Measurements from ENCODE around the gene PIK3R1.
"Not testable (repeated sequence)": the region's sequence is repeated elsewhere in the genome, so short reads cannot be mapped to it uniquely, and the experiment has no call there.

The PIK3R1 gene

GRCh38 chr5:68227532-68228160, 12.1 kb downstream of the PIK3R1 start:
- H3K36me3 Mint-ChIP-seq (ENCODE audit: low read depth) = peaks cover 49% of the 10 kb centered on the region
- H3K27me3 Mint-ChIP-seq = no peaks in the 10 kb centered on the region
- H3K4me1 Mint-ChIP-seq (ENCODE audit: low read depth) = peaks cover 94% of the 10 kb centered on the region
- H3K4me3 Mint-ChIP-seq = peak overlapping the region; percentile 4
- no peaks in the 10 kb centered on the region for H3K9me3 Mint-ChIP-seq
- H3K27ac Mint-ChIP-seq = no peak overlapping the region

GRCh38 chr5:68229416-68229815, 13.9 kb downstream of the PIK3R1 start:
- Mint-ChIP-seq H3K4me1 (ENCODE audit: low read depth) (peaks cover 91% of the 10 kb centered on the region), H3K4me3 (no peak overlapping the region), H3K36me3 (ENCODE audit: low read depth) (peaks cover 47% of the 10 kb centered on the region), H3K9me3 (no peaks in the 10 kb centered on the region), H3K27ac (no peak overlapping the region), H3K27me3 (no peaks in the 10 kb centered on the region)

DNA sequence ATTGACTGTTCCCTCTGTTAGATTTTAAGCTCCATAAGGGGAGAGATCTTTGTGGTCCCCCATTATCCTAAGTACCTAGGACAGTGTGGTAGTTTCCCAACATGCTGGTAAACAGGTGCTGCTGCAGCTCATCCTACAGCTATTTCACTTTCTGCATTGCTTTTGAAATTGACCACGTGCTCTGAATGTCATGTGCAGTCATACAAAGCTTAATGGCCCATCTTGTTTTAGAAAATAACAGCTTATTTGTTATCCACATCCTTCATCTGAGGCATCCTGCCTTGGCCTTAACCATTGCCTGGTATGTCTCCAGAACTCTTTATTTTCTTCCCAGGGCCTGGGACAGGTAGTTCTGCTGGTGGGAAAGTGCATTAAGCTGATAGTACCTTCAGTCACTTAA, 14.7 kb downstream of the PIK3R1 start:
- Mint-ChIP-seq H3K4me3 (no peak overlapping the region), H3K4me1 (ENCODE audit: low read depth) (peaks cover 86% of the 10 kb centered on the region), H3K9me3 (no peaks in the 10 kb centered on the region), H3K27ac (no peak overlapping the region), H3K36me3 (ENCODE audit: low read depth) (peaks cover 43% of the 10 kb centered on the region), H3K27me3 (no peaks in the 10 kb centered on the region)

- H3K27ac Mint-ChIP-seq = no peak overlapping the region
- no peak overlapping the region for H3K4me3 Mint-ChIP-seq
Observed at GRCh38 chr5:68231414-68232076, 16.0 kb downstream of the PIK3R1 start.

GRCh38 chr5:68232277-68232676, 16.7 kb downstream of the PIK3R1 start:
- Mint-ChIP-seq H3K9me3 (no peaks in the 10 kb centered on the region), H3K36me3 (ENCODE audit: low read depth) (peaks cover 25% of the 10 kb centered on the region), H3K4me1 (ENCODE audit: low read depth) (peaks cover 85% of the 10 kb centered on the region), H3K27ac (no peak overlapping the region), H3K4me3 (no peak overlapping the region), H3K27me3 (no peaks in the 10 kb centered on the region)

More at GRCh38 chr5:68231414-68232076, 16.0 kb downstream of the PIK3R1 start:
- H3K27me3 Mint-ChIP-seq = no peaks in the 10 kb centered on the region
- H3K9me3 Mint-ChIP-seq = no peaks in the 10 kb centered on the region
- peaks cover 31% of the 10 kb centered on the region for H3K36me3 Mint-ChIP-seq (ENCODE audit: low read depth)
- peaks cover 85% of the 10 kb centered on the region for H3K4me1 Mint-ChIP-seq (ENCODE audit: low read depth)

- peaks cover 18% of the 10 kb centered on the region for H3K36me3 Mint-ChIP-seq (ENCODE audit: low read depth)
- no peak overlapping the region for H3K4me3 Mint-ChIP-seq
- peaks cover 85% of the 10 kb centered on the region for H3K4me1 Mint-ChIP-seq (ENCODE audit: low read depth)
- H3K27ac Mint-ChIP-seq = no peak overlapping the region
- no peaks in the 10 kb centered on the region for H3K27me3 Mint-ChIP-seq
- H3K9me3 Mint-ChIP-seq = no peaks in the 10 kb centered on the region
Observed at GRCh38 chr5:68233075-68233474, 17.5 kb downstream of the PIK3R1 start.

DNA sequence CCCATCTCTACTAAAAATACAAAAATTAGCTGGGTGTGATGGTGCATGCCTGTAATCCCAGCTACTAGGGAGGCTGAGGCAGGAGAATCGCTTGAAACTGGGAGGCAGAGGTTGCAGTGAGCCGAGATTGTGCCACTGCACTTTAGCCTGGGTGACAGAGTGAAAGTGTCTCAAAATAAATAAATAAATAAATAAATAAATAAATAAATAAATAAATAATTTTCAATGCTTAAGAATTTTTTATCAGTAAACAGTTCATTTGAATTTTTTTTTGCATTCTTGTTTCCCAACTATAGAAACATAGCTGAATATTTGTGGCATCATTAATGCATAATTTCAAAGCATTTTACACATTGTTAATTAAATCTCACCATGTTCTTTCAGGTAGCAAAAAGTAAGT, 19.7 kb downstream of the PIK3R1 start:
- not testable (repeated sequence) for H3K27ac Mint-ChIP-seq, H3K9me3 Mint-ChIP-seq, H3K27me3 Mint-ChIP-seq, H3K4me3 Mint-ChIP-seq
- peaks cover 18% of the 10 kb centered on the region for H3K36me3 Mint-ChIP-seq (ENCODE audit: low read depth)
- peaks cover 85% of the 10 kb centered on the region for H3K4me1 Mint-ChIP-seq (ENCODE audit: low read depth)

- Mint-ChIP-seq H3K27ac (peak overlapping the region; percentile 64), H3K9me3 (no peaks in the 10 kb centered on the region), H3K4me3 (no peak overlapping the region), H3K4me1 (ENCODE audit: low read depth) (peaks cover 87% of the 10 kb centered on the region), H3K36me3 (ENCODE audit: low read depth) (peaks cover 13% of the 10 kb centered on the region), H3K27me3 (no peaks in the 10 kb centered on the region)
Observed at GRCh38 chr5:68237715-68238114, 22.2 kb downstream of the PIK3R1 start.

DNA sequence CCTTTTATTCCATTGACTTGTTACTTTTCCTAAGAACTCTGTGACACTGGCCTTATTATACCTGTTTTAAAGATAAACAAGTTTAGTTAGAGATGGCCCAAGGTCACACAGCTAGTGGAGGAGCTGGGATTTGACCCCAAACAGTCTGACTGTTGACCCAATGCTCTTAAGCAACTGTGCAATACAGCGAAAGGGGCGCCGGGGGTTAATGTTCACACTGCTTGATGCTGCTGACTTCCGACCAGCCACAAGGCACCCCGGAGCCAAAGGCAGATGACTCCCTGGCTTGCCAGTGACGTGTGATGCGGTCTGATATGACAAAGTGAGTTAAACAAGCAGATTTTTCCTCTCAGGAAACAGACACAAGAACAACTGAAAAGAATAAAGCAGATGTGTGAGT, 23.9 kb downstream of the PIK3R1 start:
- Mint-ChIP-seq H3K27me3 (no peaks in the 10 kb centered on the region), H3K4me1 (ENCODE audit: low read depth) (peaks cover 90% of the 10 kb centered on the region), H3K9me3 (no peaks in the 10 kb centered on the region), H3K4me3 (peak overlapping the region; percentile 66), H3K36me3 (ENCODE audit: low read depth) (peaks cover 19% of the 10 kb centered on the region), H3K27ac (peak overlapping the region; percentile 84)

DNA sequence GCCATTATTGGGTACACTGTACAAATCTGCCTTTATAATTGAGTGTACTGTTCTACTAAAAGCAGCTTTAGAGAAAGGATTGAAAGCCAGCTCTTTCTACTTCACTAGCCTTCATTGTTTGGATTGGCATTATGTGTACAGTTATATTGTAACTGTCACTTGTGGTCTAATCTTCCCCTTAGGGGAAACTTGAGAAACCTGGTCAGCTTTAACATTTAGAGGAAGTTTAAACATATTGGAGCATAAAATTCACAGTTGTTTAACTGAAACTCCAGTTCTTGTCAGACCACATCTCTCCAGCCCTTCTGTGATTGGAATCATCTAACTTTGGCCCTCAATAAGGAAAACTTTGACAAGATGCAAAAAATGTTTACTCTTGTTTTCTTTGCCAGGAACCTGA, 24.6 kb downstream of the PIK3R1 start:
- peaks cover 18% of the 10 kb centered on the region for H3K36me3 Mint-ChIP-seq (ENCODE audit: low read depth)
- H3K27ac Mint-ChIP-seq = peak overlapping the region; percentile 89
- no peaks in the 10 kb centered on the region for H3K9me3 Mint-ChIP-seq
- peaks cover 93% of the 10 kb centered on the region for H3K4me1 Mint-ChIP-seq (ENCODE audit: low read depth)
- no peaks in the 10 kb centered on the region for H3K27me3 Mint-ChIP-seq
- H3K4me3 Mint-ChIP-seq = peak overlapping the region; percentile 55

DNA sequence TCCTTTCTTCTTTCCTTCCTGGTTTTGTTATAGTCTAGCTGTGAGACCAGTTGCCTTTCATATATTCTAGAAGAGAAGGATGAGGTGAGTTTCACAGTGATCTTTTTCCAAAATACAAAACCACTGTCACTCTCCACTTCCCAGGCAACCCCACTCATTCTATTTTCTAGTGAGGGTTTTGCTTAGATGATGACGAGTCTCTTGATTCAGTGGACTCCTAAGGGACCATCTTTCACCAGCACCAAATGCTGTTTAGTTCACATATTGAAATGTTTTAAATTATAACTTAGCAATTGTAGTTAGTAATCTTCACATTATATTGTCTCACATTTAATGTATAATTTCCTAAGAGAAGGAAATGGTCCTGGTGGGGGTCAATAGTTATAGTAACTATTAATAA, 25.2 kb downstream of the PIK3R1 start:
- Mint-ChIP-seq H3K9me3 (no peaks in the 10 kb centered on the region), H3K36me3 (ENCODE audit: low read depth) (peaks cover 18% of the 10 kb centered on the region), H3K4me1 (ENCODE audit: low read depth) (peaks cover 95% of the 10 kb centered on the region), H3K4me3 (peak overlapping the region; percentile 55), H3K27ac (peak overlapping the region; percentile 89), H3K27me3 (no peaks in the 10 kb centered on the region)

DNA sequence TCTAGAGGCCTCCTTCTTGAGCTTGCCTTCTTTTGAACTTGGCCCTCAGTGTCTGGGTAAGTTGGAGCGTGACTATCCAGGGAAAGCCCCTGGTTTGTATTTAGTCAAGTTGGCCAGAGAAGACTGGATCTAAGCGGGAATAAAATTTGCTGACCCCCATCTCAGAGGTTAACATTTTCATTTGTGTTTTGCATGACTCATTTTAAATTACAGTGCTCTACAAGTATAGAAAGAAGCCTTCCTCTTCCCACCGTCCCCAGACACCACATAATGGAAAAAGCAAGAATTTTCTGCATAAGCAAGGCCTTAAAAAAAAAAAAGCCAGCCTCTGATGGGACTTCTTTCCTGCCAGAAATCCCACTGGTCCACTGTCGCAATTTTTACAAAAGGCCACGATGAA, 27.2 kb downstream of the PIK3R1 start:
- Mint-ChIP-seq H3K9me3 (no peaks in the 10 kb centered on the region), H3K27me3 (no peaks in the 10 kb centered on the region), H3K4me1 (ENCODE audit: low read depth) (peaks cover 83% of the 10 kb centered on the region), H3K36me3 (ENCODE audit: low read depth) (peaks cover 18% of the 10 kb centered on the region), H3K4me3 (peak overlapping the region; percentile 28), H3K27ac (peak overlapping the region; percentile 83)

DNA sequence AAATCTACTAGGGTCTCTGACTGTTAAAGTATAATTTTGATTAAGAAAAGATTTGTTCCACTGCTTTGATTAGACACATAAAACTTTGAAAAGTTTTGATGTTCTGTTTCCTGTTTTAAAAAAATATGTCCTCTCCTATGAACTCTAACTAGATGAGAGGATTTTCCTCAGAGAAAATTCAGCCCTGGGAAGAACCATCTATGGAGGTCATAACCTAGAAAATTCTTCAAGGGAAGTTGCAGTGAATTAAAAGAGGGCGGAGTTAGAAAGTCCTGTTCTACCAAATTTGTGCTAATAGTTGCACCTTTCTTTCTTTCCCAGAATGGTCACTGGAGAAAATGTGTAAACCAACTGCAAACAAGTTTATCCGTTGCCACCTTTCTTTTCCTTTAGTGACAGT, 27.7 kb downstream of the PIK3R1 start:
- peaks cover 78% of the 10 kb centered on the region for H3K4me1 Mint-ChIP-seq (ENCODE audit: low read depth)
- peak overlapping the region; percentile 83 for H3K27ac Mint-ChIP-seq
- no peaks in the 10 kb centered on the region for H3K27me3 Mint-ChIP-seq
- peaks cover 18% of the 10 kb centered on the region for H3K36me3 Mint-ChIP-seq (ENCODE audit: low read depth)
- no peaks in the 10 kb centered on the region for H3K9me3 Mint-ChIP-seq
- peak overlapping the region; percentile 47 for H3K4me3 Mint-ChIP-seq

GRCh38 chr5:68243681-68244080, 28.1 kb downstream of the PIK3R1 start:
- Mint-ChIP-seq H3K27me3 (no peaks in the 10 kb centered on the region), H3K9me3 (no peaks in the 10 kb centered on the region), H3K4me1 (ENCODE audit: low read depth) (peaks cover 78% of the 10 kb centered on the region), H3K27ac (peak overlapping the region; percentile 83), H3K36me3 (ENCODE audit: low read depth) (peaks cover 18% of the 10 kb centered on the region), H3K4me3 (peak overlapping the region; percentile 47)

GRCh38 chr5:68245319-68245718, 29.8 kb downstream of the PIK3R1 start:
- Mint-ChIP-seq H3K27ac (no peak overlapping the region), H3K36me3 (ENCODE audit: low read depth) (peaks cover 18% of the 10 kb centered on the region), H3K4me3 (no peak overlapping the region), H3K9me3 (no peaks in the 10 kb centered on the region), H3K27me3 (no peaks in the 10 kb centered on the region), H3K4me1 (ENCODE audit: low read depth) (peaks cover 83% of the 10 kb centered on the region)

DNA sequence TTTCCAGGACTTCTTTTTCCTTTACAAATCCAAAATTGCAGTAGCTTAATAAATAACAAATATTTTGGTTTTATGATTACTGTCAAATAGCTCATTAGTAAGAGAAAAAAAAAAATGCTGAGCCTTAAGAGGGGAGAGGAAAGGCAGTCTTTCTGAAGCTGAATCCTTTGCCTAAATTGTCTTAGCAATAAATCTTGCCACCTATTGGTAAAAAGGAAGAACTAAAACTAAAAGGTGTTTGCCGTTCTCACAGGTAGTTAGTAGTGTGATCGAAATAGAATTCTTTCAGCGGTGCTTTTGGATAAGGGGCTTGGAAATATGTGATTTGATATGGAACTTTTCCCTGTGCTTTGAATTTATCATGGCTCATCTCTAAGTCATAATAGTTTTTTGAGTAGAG, 31.2 kb downstream of the PIK3R1 start:
- Mint-ChIP-seq H3K4me3 (no peak overlapping the region), H3K9me3 (no peaks in the 10 kb centered on the region), H3K27me3 (no peaks in the 10 kb centered on the region), H3K4me1 (ENCODE audit: low read depth) (peaks cover 82% of the 10 kb centered on the region), H3K27ac (no peak overlapping the region), H3K36me3 (ENCODE audit: low read depth) (peaks cover 16% of the 10 kb centered on the region)
